Transverse colon (tissue), 4 donors: ENCODE data around the gene LIPT1.

Source experiments
- EP300 ChIP-seq: sonication (generic); formaldehyde crosslinking; IDR thresholded peaks from one replicate; pipeline ENCODE4 v1.6.1; 2017; ENCODE audit warnings: antibody characterized with exemption, low read depth
- POLR2A ChIP-seq: fragments of 450-650 bp; IDR thresholded peaks from one replicate; pipeline ENCODE4 v1.6.1; 2016; ENCODE audit warnings: antibody characterized with exemption, mild to moderate bottlenecking, moderate library complexity
- POLR2AphosphoS5 ChIP-seq, 3 donors: sonication (generic); formaldehyde crosslinking; IDR thresholded peaks; one replicate each; pipeline ENCODE4 v1.6.1; 2016; ENCODE audit warnings: antibody characterized with exemption in 3 of 3
- TF ChIP-seq, protein P1 (sequence below), 5 experiments: fragments of 200-600 bp in 3 of 5; fragments of 450-650 bp in 2 of 5; sonication (generic) in 3 of 5; IDR thresholded peaks; 1 replicate in 2 of 5; 2 replicates in 3 of 5; pipeline ENCODE4 v1.5.1; 2016 to 2017; ENCODE audit warnings: antibody characterized with exemption in 5 of 5, inconsistent platforms in 3 of 5, mild to moderate bottlenecking in 2 of 5, moderate library complexity in 1 of 5

DNA sequence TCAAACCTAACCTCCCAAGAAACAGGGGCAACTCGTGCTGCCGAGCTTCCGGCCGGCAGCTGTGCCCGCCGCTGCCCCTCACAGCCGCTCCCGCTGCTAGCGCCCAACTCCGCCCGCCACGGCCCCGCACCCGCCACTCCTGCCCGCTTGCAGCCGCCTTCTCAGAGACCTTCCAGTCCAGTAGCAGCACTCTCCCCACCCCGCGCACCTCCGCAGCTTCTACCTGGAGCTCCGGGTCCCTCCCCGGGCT, 14.0 kb upstream of the LIPT1 start:
- TF ChIP-seq POLR2A, result no peak
- TF ChIP-seq POLR2AphosphoS5 (IDR thresholded peaks at IDR 0.05), result no peak
- TF ChIP-seq, protein P1, sequence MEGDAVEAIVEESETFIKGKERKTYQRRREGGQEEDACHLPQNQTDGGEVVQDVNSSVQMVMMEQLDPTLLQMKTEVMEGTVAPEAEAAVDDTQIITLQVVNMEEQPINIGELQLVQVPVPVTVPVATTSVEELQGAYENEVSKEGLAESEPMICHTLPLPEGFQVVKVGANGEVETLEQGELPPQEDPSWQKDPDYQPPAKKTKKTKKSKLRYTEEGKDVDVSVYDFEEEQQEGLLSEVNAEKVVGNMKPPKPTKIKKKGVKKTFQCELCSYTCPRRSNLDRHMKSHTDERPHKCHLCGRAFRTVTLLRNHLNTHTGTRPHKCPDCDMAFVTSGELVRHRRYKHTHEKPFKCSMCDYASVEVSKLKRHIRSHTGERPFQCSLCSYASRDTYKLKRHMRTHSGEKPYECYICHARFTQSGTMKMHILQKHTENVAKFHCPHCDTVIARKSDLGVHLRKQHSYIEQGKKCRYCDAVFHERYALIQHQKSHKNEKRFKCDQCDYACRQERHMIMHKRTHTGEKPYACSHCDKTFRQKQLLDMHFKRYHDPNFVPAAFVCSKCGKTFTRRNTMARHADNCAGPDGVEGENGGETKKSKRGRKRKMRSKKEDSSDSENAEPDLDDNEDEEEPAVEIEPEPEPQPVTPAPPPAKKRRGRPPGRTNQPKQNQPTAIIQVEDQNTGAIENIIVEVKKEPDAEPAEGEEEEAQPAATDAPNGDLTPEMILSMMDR (IDR thresholded peaks at IDR 0.05), result no peak
- TF ChIP-seq EP300, result no peak
